HepG2 (cell line): Measurements from ENCODE around the gene MAPK4. TPM values are rescaled to one million over a fixed set of nuclear protein-coding genes. Genes with fewer than 3 reads are reported as not detected.

Experiments used
- ATAC-seq: fragments of 200-7000 bp; cut with Tn5 transposase; 3 replicates; pipeline ENCODE4 v1.9.1; 2020; ENCODE audit warnings: mild to moderate bottlenecking, moderate library complexity
- BruUV-seq: library from RNA; stranded (reverse); fragments of 400-500 nt; replicated peaks from 2 replicates; lab custom pipeline; 2021; lab: Mats Ljungman, UMichigan
- CTCF ChIA-PET: fragments of 300-600 bp; formaldehyde crosslinking; extraction: SDS; loops from one replicate; lab custom pipeline; 2021; ENCODE audit warnings: low total read pairs, inconsistent platforms, low intra/inter-chr PET ratio; lab: Yijun Ruan, JAX
- POLR2A ChIA-PET: fragments of 350-600 bp; sonication (Branson Sonifier 250); formaldehyde crosslinking; loops from one replicate; lab custom pipeline; 2020; ENCODE audit warnings: antibody characterized with exemption, inconsistent platforms; lab: Yijun Ruan, JAX
- DNase-seq: peaks from one replicate; pipeline ENCODE4 v3.0.0-alpha.2; 2015; ENCODE audit warnings: low spot score
- FAIRE-seq: peaks from 3 replicates; lab custom pipeline; 2011; peaks lifted over from hg19 to GRCh38; lab: Jason Lieb, UNC
- H2AFZ ChIP-seq: one replicate; pipeline ENCODE4 v1.6.1; 2011; ENCODE audit warnings: low read length, inconsistent platforms
- H3K27ac ChIP-seq: fragments of 300-600 bp; 3 replicates; pipeline ENCODE4 v1.8.0; 2011; ENCODE audit warnings: mixed run types, mild to moderate bottlenecking, mixed read lengths, low read length, inconsistent platforms; ENCODE audit not compliant: insufficient read depth; ENCODE audit errors: extremely low read length
- H3K27me3 ChIP-seq, 2 experiments: fragments of 200-600 bp in 1 of 2; 2 replicates in 1 of 2; 3 replicates in 1 of 2; pipeline versions ENCODE4 v1.6.0 to v1.8.0; 2011; ENCODE audit warnings: low read length in 2 of 2, mild to moderate bottlenecking in 2 of 2, moderate library complexity in 2 of 2, inconsistent platforms in 1 of 2; ENCODE audit not compliant: insufficient read depth in 2 of 2, control insufficient read depth in 1 of 2
- H3K36me3 ChIP-seq, 2 experiments: fragments of 200-600 bp in 1 of 2; replicated peaks in 1 of 2; 2 replicates in 1 of 2; 3 replicates in 1 of 2; pipeline versions ENCODE4 v1.5.1 to v1.8.0; 2011; ENCODE audit warnings: low read length in 2 of 2, inconsistent platforms in 1 of 2; ENCODE audit not compliant: insufficient read depth in 2 of 2, control insufficient read depth in 1 of 2
- H3K4me1 ChIP-seq: 2 replicates; pipeline ENCODE4 v1.5.1; 2012; ENCODE audit warnings: low read length, inconsistent platforms; ENCODE audit not compliant: insufficient read depth
- H3K4me2 ChIP-seq: 2 replicates; pipeline ENCODE4 v1.6.0; 2011; ENCODE audit warnings: low read depth, low read length, inconsistent platforms
- H3K4me3 ChIP-seq, 3 experiments: fragments of 200-600 bp in 1 of 3; sonication (generic), shearing (Covaris generic) in 1 of 3; replicated peaks in 1 of 3; 2 replicates each; pipeline ENCODE4 v1.5.1; 2011 to 2016; ENCODE audit warnings: low read length in 3 of 3, inconsistent platforms in 2 of 3, low read depth in 2 of 3, mild to moderate bottlenecking in 2 of 3, control low read depth in 1 of 3, mixed read lengths in 1 of 3; ENCODE audit not compliant: insufficient read depth in 1 of 3
- H3K79me2 ChIP-seq: one replicate; pipeline ENCODE4 v1.6.1; 2011; ENCODE audit warnings: low read length, inconsistent platforms; ENCODE audit not compliant: insufficient read depth
- H3K9ac ChIP-seq: 2 replicates; pipeline ENCODE4 v1.6.0; 2011; ENCODE audit warnings: mild to moderate bottlenecking, low read depth, low read length, inconsistent platforms; ENCODE audit not compliant: insufficient read depth
- H3K9me3 ChIP-seq: 2 replicates; pipeline ENCODE4 v1.5.1; 2012; ENCODE audit warnings: mild to moderate bottlenecking, low read length
- H4K20me1 ChIP-seq: 2 replicates; pipeline ENCODE4 v1.6.0; 2011; ENCODE audit warnings: inconsistent platforms, mild to moderate bottlenecking, low read length, moderate library complexity; ENCODE audit not compliant: insufficient read depth
- BRF2 ChIP-seq: sonication (generic); formaldehyde crosslinking; IDR thresholded peaks from 2 replicates; pipeline ENCODE4 v1.8.1; 2022; ENCODE audit warnings: mild to moderate bottlenecking, missing genetic modification reagents
- DNMT1 ChIP-seq: sonication (generic); formaldehyde crosslinking; IDR thresholded peaks from 2 replicates; pipeline ENCODE4 v1.5.1; 2020; ENCODE audit warnings: mild to moderate bottlenecking, missing genetic modification reagents
- HCFC1 ChIP-seq: fragments of 150-350 bp; IDR thresholded peaks from 2 replicates; pipeline ENCODE4 v1.6.1; 2014; ENCODE audit warnings: low read depth, low read length
- IKZF1 ChIP-seq: fragments of 450-650 bp; IDR thresholded peaks from 2 replicates; pipeline ENCODE4 v1.7.1; 2016
- KAT8 ChIP-seq: IDR thresholded peaks from 2 replicates; pipeline ENCODE4 v1.6.1; 2016; ENCODE audit warnings: missing genetic modification reagents, missing compliant biosample characterization
- KLF6 ChIP-seq: IDR thresholded peaks from 2 replicates; pipeline ENCODE4 v1.8.0; 2016; ENCODE audit warnings: missing biosample characterization, missing genetic modification reagents
- NBN ChIP-seq: fragments of 450-650 bp; conservative IDR thresholded peaks from 2 replicates; pipeline ENCODE4 v1.6.1; 2017
- NFE2 ChIP-seq: sonication (generic); formaldehyde crosslinking; IDR thresholded peaks from 2 replicates; pipeline ENCODE4 v1.4.0; 2020; ENCODE audit warnings: missing genetic modification reagents
- SAFB2 ChIP-seq: sonication (generic); formaldehyde crosslinking; IDR thresholded peaks from 2 replicates; pipeline ENCODE4 v1.5.1; 2020; ENCODE audit warnings: missing genetic modification reagents, low read depth, mild to moderate bottlenecking, borderline replicate concordance
- SOX6 ChIP-seq, 2 experiments: fragments of 450-650 bp in 1 of 2; sonication (generic) in 1 of 2; formaldehyde crosslinking in 1 of 2; IDR thresholded peaks; 2 replicates each; pipeline versions ENCODE4 v1.4.0 to v1.6.1; 2017 to 2020; ENCODE audit warnings: antibody characterized with exemption in 1 of 2, mild to moderate bottlenecking in 1 of 2, missing genetic modification reagents in 1 of 2
- SP2 ChIP-seq: sonication (generic); formaldehyde crosslinking; IDR thresholded peaks from 2 replicates; pipeline ENCODE4 v1.5.1; 2020; ENCODE audit warnings: mild to moderate bottlenecking, missing genetic modification reagents
- TFDP1 ChIP-seq: IDR thresholded peaks from 2 replicates; pipeline ENCODE4 v1.6.1; 2016; ENCODE audit warnings: missing compliant biosample characterization, missing genetic modification reagents, borderline replicate concordance
- TFE3 ChIP-seq: IDR thresholded peaks from 2 replicates; pipeline ENCODE4 v1.6.1; 2016
- THYN1 ChIP-seq: sonication (generic); formaldehyde crosslinking; IDR thresholded peaks from 2 replicates; pipeline ENCODE4 v1.8.1; 2023; ENCODE audit warnings: low read depth, mild to moderate bottlenecking, moderate library complexity, missing genetic modification reagents, borderline replicate concordance
- ZMAT5 ChIP-seq: sonication (generic); formaldehyde crosslinking; IDR thresholded peaks from 2 replicates; pipeline ENCODE4 v1.5.0; 2020; ENCODE audit warnings: mild to moderate bottlenecking, low read depth, missing genetic modification reagents, borderline replicate concordance
- ZNF282 ChIP-seq: fragments of 450-650 bp; IDR thresholded peaks from 2 replicates; pipeline ENCODE4 v1.6.1; 2018; ENCODE audit not compliant: partially characterized antibody
- ZNF576 ChIP-seq: sonication (generic); formaldehyde crosslinking; IDR thresholded peaks from 2 replicates; pipeline ENCODE4 v1.4.0; 2020; ENCODE audit warnings: mild to moderate bottlenecking, missing genetic modification reagents
- ZNF670 ChIP-seq: sonication (generic); formaldehyde crosslinking; IDR thresholded peaks from 2 replicates; pipeline ENCODE4 v1.8.0; 2022; ENCODE audit warnings: mild to moderate bottlenecking, missing genetic modification reagents, borderline replicate concordance
- ZNF768 ChIP-seq: sonication (generic); formaldehyde crosslinking; IDR thresholded peaks from 2 replicates; pipeline ENCODE4 v1.4.0; 2020; ENCODE audit warnings: missing genetic modification reagents
- ZNF816 ChIP-seq: sonication (generic); formaldehyde crosslinking; IDR thresholded peaks from 2 replicates; pipeline ENCODE4 v1.8.0; 2022; ENCODE audit warnings: missing genetic modification reagents, mild to moderate bottlenecking, borderline replicate concordance
- WGBS: methylation state at CpG from one replicate; pipeline ENCODE4 v1.1.6; 2017; ENCODE audit warnings: low lambda C conversion rate; 5-methylcytosine and 5-hydroxymethylcytosine counted together
- in situ Hi-C: cut with HindIII; loops from 2 replicates; pipeline ENCODE4 v1.10.0; 2017; ENCODE audit warnings: low pct_unique_long_range_greater_than_20kb; ENCODE audit not compliant: extremely low pct_ligation_motif_present
- intact Hi-C: fragments of 100-400 bp; cut with micrococcal nuclease; formaldehyde crosslinking; loops from one replicate; pipeline ENCODE4 v1.10.0; 2022; ENCODE audit not compliant: unreplicated experiment
- polyA plus RNA-seq, 8 experiments: library from polyadenylated mRNA; depleted of rRNA in 3 of 8; stranded (reverse) in 7 of 8; unstranded in 1 of 8; fragments of >200 nt; fragmentation: Illumina TruSeq in 4 of 8; extraction: Trizol in 4 of 8; gene quantifications; 2 replicates each; pipeline versions ENCODE4 v1.2.1 to v1.2.3, GENCODE V29; 2011 to 2016; ENCODE audit warnings: low read depth in 4 of 8, missing spikeins in 1 of 8, mixed read lengths in 1 of 8; ENCODE audit not compliant: insufficient read depth in 1 of 8
- total RNA-seq, 5 experiments: library from RNA; depleted of rRNA; stranded (reverse); fragments of >200 nt; fragmentation: Illumina TruSeq; extraction: Trizol; gene quantifications; 2 replicates each; pipeline ENCODE4 v1.2.3, GENCODE V29; 2016; ENCODE audit warnings: low read depth in 1 of 5

MAPK4 gene
- total and polyA plus RNA-seq, 2 of the 13 experiments (the other 11 are each of a cell fraction or from before 2014, with no cell fraction given) = not detected

GRCh38 chr18:50682852-50683251 lies 123.0 kb downstream of the MAPK4 start:
- TF ChIP-seq ZNF282 = no peak
- TF ChIP-seq BRF2 (CRISPR knock-in tag) = no peak
- TF ChIP-seq ZNF768 (CRISPR knock-in tag) = no peak
- TF ChIP-seq TFE3 = no peak
- TF ChIP-seq KLF6 = no peak
- no peak for TF ChIP-seq DNMT1 (CRISPR knock-in tag)
- TF ChIP-seq NFE2 = no peak
- no peak for TF ChIP-seq ZNF670 (CRISPR knock-in tag)
- no peak for TF ChIP-seq SOX6 (IDR thresholded peaks at IDR 0.05)
- TF ChIP-seq SOX6 (CRISPR knock-in tag; IDR thresholded peaks at IDR 0.05) = no peak
- TF ChIP-seq HCFC1 = no peak
- no peak for TF ChIP-seq IKZF1
- no peak for TF ChIP-seq KAT8 (CRISPR knock-in tag)
- no peak for TF ChIP-seq ZMAT5 (CRISPR knock-in tag)
- TF ChIP-seq THYN1 (CRISPR knock-in tag) = no peak
- TF ChIP-seq ZNF576 (CRISPR knock-in tag) = no peak
- TF ChIP-seq ZNF816 (CRISPR knock-in tag) = no peak
- no peak for TF ChIP-seq SAFB2 (CRISPR knock-in tag)
- no peak for TF ChIP-seq TFDP1 (CRISPR knock-in tag)
- no peak for TF ChIP-seq SP2 (CRISPR knock-in tag)
- TF ChIP-seq NBN = no peak
- no peaks in the 10 kb centered on the region for H3K36me3 ChIP-seq
- 32% methylated on average over 1 of the region's 1 CpG for WGBS
- H3K9ac ChIP-seq = no peak overlapping the region
- ATAC-seq = no peak
- no peaks in the 10 kb centered on the region for H4K20me1 ChIP-seq
- H3K27me3 ChIP-seq = peaks cover 0 to 3% of the 10 kb centered on the region in 2 experiments; a peak in 1 of 5 replicates
- in situ Hi-C loops = no loop called here
- no peaks in the 10 kb centered on the region for H3K4me1 ChIP-seq
- CTCF ChIA-PET = no interaction called here
- no peak overlapping the region for H3K27ac ChIP-seq
- H3K79me2 ChIP-seq = no peaks in the 10 kb centered on the region
- POLR2A ChIA-PET = no interaction called here
- no TSS peak for BruUV-seq
- H3K4me2 ChIP-seq = no peak overlapping the region
- H3K9me3 ChIP-seq = no peaks in the 10 kb centered on the region
- no peak overlapping the region for H3K4me3 ChIP-seq
- intact Hi-C loops = no loop called here
- FAIRE-seq = no peak
- DNase-seq = no peak
- H2AFZ ChIP-seq = no peak overlapping the region
